A549 (cell line): ENCODE data around the gene GNPDA2.

Experiments used
- EP300 ChIP-seq, 2 experiments: fragments of >200 bp; sonication (Bioruptor Twin); formaldehyde crosslinking; IDR thresholded peaks; 2 replicates in 1 of 2; 3 replicates in 1 of 2; pipeline ENCODE4 v1.6.1; 2016 to 2017
- MAX ChIP-seq: IDR thresholded peaks from 2 replicates; pipeline ENCODE4 v1.6.1; 2012

DNA sequence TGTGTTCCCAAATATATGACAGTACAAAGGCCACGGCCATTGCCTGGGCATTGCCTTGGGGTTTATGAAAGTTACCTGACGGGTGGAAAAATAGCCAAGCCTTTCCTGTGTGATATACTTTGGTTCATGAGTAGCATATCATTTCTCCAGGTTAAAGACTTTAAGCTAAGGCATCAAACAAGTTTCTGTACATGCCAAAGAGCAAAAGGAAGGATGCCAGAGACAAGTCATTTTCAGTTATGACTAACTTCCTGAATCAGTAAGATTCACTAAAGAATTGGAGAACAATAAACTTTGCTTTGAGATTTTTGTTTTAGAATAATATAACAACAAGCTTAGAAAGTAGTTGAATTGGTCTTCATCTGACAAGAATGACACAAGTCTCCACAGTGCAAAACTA is 57.8 kb downstream of the GNPDA2 start:
- no peak for TF ChIP-seq MAX
- no peak for TF ChIP-seq EP300 (IDR thresholded peaks at IDR 0.05)
